Esophagus squamous epithelium (tissue), 4 donors: ENCODE results near the gene LANCL1.

Experiments
- POLR2A ChIP-seq, 4 donors: fragments of 450-650 bp; IDR thresholded peaks; one replicate each; pipeline ENCODE4 v1.6.1; 2017; ENCODE audit warnings: antibody characterized with exemption in 4 of 4, mild to moderate bottlenecking in 4 of 4, moderate library complexity in 3 of 4
- TF ChIP-seq, protein P1 (sequence below), 6 experiments: fragments of 450-650 bp in 4 of 6; fragments of 200-600 bp in 2 of 6; sonication (generic) in 2 of 6; IDR thresholded peaks; one replicate each; pipeline ENCODE4 v1.5.1; 2016 to 2019; ENCODE audit warnings: antibody characterized with exemption in 6 of 6, mild to moderate bottlenecking in 4 of 6, moderate library complexity in 4 of 6

DNA sequence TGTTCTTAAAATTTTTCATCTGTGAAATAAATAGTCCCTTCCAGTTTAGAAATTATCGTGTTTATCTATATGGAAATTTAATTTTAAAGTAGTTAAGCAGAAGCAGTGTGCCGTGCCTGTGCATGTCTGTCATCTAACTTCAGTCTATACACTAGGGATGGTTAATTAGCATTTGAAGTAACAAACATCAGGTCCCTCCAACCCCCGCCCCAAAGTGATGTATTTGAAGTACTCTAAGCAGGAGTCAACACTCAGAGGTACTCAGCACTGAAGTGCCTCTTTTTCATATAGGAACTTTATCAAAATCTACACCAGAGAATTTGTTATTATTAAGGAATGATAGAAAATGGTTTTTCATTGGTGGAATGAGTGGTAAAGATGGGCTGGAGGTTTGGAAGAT, 33.0 kb downstream of the LANCL1 start:
- TF ChIP-seq, protein P1, sequence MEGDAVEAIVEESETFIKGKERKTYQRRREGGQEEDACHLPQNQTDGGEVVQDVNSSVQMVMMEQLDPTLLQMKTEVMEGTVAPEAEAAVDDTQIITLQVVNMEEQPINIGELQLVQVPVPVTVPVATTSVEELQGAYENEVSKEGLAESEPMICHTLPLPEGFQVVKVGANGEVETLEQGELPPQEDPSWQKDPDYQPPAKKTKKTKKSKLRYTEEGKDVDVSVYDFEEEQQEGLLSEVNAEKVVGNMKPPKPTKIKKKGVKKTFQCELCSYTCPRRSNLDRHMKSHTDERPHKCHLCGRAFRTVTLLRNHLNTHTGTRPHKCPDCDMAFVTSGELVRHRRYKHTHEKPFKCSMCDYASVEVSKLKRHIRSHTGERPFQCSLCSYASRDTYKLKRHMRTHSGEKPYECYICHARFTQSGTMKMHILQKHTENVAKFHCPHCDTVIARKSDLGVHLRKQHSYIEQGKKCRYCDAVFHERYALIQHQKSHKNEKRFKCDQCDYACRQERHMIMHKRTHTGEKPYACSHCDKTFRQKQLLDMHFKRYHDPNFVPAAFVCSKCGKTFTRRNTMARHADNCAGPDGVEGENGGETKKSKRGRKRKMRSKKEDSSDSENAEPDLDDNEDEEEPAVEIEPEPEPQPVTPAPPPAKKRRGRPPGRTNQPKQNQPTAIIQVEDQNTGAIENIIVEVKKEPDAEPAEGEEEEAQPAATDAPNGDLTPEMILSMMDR (IDR thresholded peaks at IDR 0.05), result no peak
- no peak for TF ChIP-seq POLR2A (IDR thresholded peaks at IDR 0.05)
